Panc1 (cell line): ENCODE results near the gene CHMP4A. TPM values are rescaled to one million over a fixed set of nuclear protein-coding genes. Genes with fewer than 3 reads are reported as not detected.

ENCODE experiments used
- ATAC-seq: fragments of 200-7000 bp; cut with Tn5 transposase; 2 replicates; pipeline ENCODE4 v1.9.1; 2020; ENCODE audit warnings: mild to moderate bottlenecking, moderate library complexity
- BruUV-seq: library from RNA; stranded (reverse); fragments of 400-500 nt; replicated peaks from 2 replicates; lab custom pipeline; 2021; lab: Mats Ljungman, UMichigan
- CTCF ChIA-PET: fragments of 300-600 bp; sonication (Branson Sonifier 250); formaldehyde crosslinking; loops from one replicate; lab custom pipeline; 2022; ENCODE audit warnings: antibody characterized with exemption; lab: Charles Lee
- POLR2A ChIA-PET: fragments of 300-600 bp; sonication (Branson Sonifier 250); formaldehyde crosslinking; loops from one replicate; lab custom pipeline; 2022; ENCODE audit warnings: antibody characterized with exemption; lab: Charles Lee
- DNase-seq: peaks from one replicate; pipeline ENCODE4 v3.0.0-alpha.2; 2010; ENCODE audit warnings: low read depth, low spot score
- H3K27ac ChIP-seq: 2 replicates; pipeline ENCODE4 v1.5.1; 2011; ENCODE audit warnings: mild to moderate bottlenecking, low read length, inconsistent platforms
- H3K27me3 ChIP-seq: fragments of 200-500 bp; sonication (Bioruptor generic); 2 replicates; pipeline ENCODE4 v1.6.0; 2014; ENCODE audit warnings: low read length, inconsistent platforms; ENCODE audit not compliant: control insufficient read depth, insufficient read depth
- H3K36me3 ChIP-seq: fragments of 200-500 bp; sonication (Bioruptor generic); 2 replicates; pipeline ENCODE4 v1.5.1; 2014; ENCODE audit warnings: inconsistent platforms, mild to moderate bottlenecking, low read length, moderate library complexity; ENCODE audit not compliant: control insufficient read depth, insufficient read depth
- H3K4me1 ChIP-seq: 2 replicates; pipeline ENCODE4 v1.5.1; 2011; ENCODE audit warnings: inconsistent platforms, mild to moderate bottlenecking, low read length, moderate library complexity; ENCODE audit not compliant: control insufficient read depth, insufficient read depth
- H3K4me3 ChIP-seq, 2 experiments: 2 replicates each; pipeline ENCODE4 v1.5.1; 2011 to 2012; ENCODE audit warnings: low read depth in 2 of 2, low read length in 2 of 2, mild to moderate bottlenecking in 2 of 2, inconsistent platforms in 1 of 2, moderate library complexity in 1 of 2
- H3K9me3 ChIP-seq: fragments of 200-500 bp; sonication (Bioruptor generic); 2 replicates; pipeline ENCODE4 v1.5.1; 2014; ENCODE audit warnings: low read depth, mild to moderate bottlenecking, inconsistent platforms, low read length, moderate library complexity; ENCODE audit not compliant: control insufficient read depth, insufficient read depth
- CTCF ChIP-seq: fragments of 450-650 bp; IDR thresholded peaks from 2 replicates; pipeline ENCODE4 v1.5.1; 2017; ENCODE audit warnings: mild to moderate bottlenecking
- POLR2AphosphoS5 ChIP-seq: IDR thresholded peaks from 2 replicates; pipeline ENCODE4 v1.6.1; 2012; ENCODE audit warnings: mild to moderate bottlenecking, low read depth, low read length, moderate library complexity
- REST ChIP-seq, 2 experiments: IDR thresholded peaks; 2 replicates each; pipeline ENCODE4 v1.6.1; 2011 to 2012; ENCODE audit warnings: low read depth in 2 of 2, control low read depth in 1 of 2, low read length in 1 of 2, mild to moderate bottlenecking in 1 of 2, moderate library complexity in 1 of 2; ENCODE audit not compliant: insufficient read depth in 1 of 2
- SIN3A ChIP-seq: IDR thresholded peaks from 2 replicates; pipeline ENCODE4 v1.6.1; 2012; ENCODE audit warnings: low read depth, mild to moderate bottlenecking, low read length, moderate library complexity, borderline replicate concordance; ENCODE audit not compliant: insufficient read depth
- TCF7L2 ChIP-seq: IDR thresholded peaks from 2 replicates; pipeline ENCODE4 v1.6.1; 2011; ENCODE audit warnings: mild to moderate bottlenecking, low read depth, low read length, inconsistent platforms
- in situ Hi-C: cut with HindIII; loops from 2 replicates; pipeline ENCODE4 v1.10.0; 2016; ENCODE audit warnings: low sequenced_read_pairs, low pct_unique_long_range_greater_than_20kb
- intact Hi-C: fragments of 100-400 bp; cut with micrococcal nuclease; formaldehyde crosslinking; loops from one replicate; pipeline ENCODE4 v1.10.0; 2022; ENCODE audit not compliant: unreplicated experiment
- total RNA-seq: library from RNA; stranded (reverse); gene quantifications from one replicate; pipeline ENCODE4 v1.2.1, GENCODE V29; 2021; ENCODE audit not compliant: unreplicated experiment

The CHMP4A gene
- total RNA-seq, 1 experiment from 2014 or later, result 42.4 TPM

- Histone ChIP-seq H3K4me1 (peaks cover 20% of the 10 kb centered on the region), H3K27me3 (no peaks in the 10 kb centered on the region), H3K27ac (peak overlapping the region; percentile 96; the same call in 1 of the 2 replicates), H3K36me3 (peaks cover 8% of the 10 kb centered on the region), H3K9me3 (no peaks in the 10 kb centered on the region), H3K4me3 (no peak overlapping the region)
- no TSS peak for BruUV-seq
- in situ Hi-C loops (no loop called here), intact Hi-C loops (no loop called here)
- no peak for DNase-seq
- no peak for TF ChIP-seq TCF7L2
- TF ChIP-seq SIN3A, result no peak
- TF ChIP-seq CTCF, result no peak
- TF ChIP-seq POLR2AphosphoS5, result no peak
- no peak for TF ChIP-seq REST (IDR thresholded peaks at IDR 0.05; ENCODE audit: insufficient read depth in 1 of 2, low read depth in 2 of 2, low read length in 1 of 2)
- ATAC-seq, result no peak
- ChIA-PET POLR2A (no interaction called here), CTCF (no interaction called here)
These were observed 21.1 kb upstream of the CHMP4A start for GRCh38 chr14:24234095-24235005.

GRCh38 chr14:24233538-24233866 is 20.2 kb upstream of the CHMP4A start:
- H3K4me1 ChIP-seq, result peaks cover 18% of the 10 kb centered on the region
- ATAC-seq (no peak), DNase-seq (no peak)
- peak overlapping the region; percentile 96 for H3K27ac ChIP-seq
- intact Hi-C loops, result no loop called here
- H3K4me3 ChIP-seq, result peak overlapping the region; percentile 87 to 89
- ChIA-PET CTCF (no interaction called here), POLR2A (no interaction called here)
- no peaks in the 10 kb centered on the region for H3K9me3 ChIP-seq
- peaks cover 8% of the 10 kb centered on the region for H3K36me3 ChIP-seq
- in situ Hi-C loops, result no loop called here
- no peaks in the 10 kb centered on the region for H3K27me3 ChIP-seq
- no peak for TF ChIP-seq SIN3A
- no peak for TF ChIP-seq REST (IDR thresholded peaks at IDR 0.05; ENCODE audit: insufficient read depth in 1 of 2, low read depth in 2 of 2, low read length in 1 of 2)
- TF ChIP-seq CTCF, result no peak
- no peak for TF ChIP-seq TCF7L2
- no peak for TF ChIP-seq POLR2AphosphoS5
- BruUV-seq, result no TSS peak
